ENCODE data around the gene FSHB. TPM values are rescaled to one million over a fixed set of nuclear protein-coding genes. Genes with fewer than 3 reads are reported as not detected.

Gene FSHB
- total and polyA plus RNA-seq, 2 of the 8 experiments (the other 6 are each of a cell fraction or from before 2014, with no cell fraction given) = not detected

- Histone ChIP-seq H3K4ac (replicated peaks; ENCODE audit: insufficient read length, low read depth, low read length) (no peak overlapping the region), H2AFZ (ENCODE audit: low read length) (no peak overlapping the region), H2BK15ac (ENCODE audit: low read length) (no peak overlapping the region), H3K18ac (ENCODE audit: extremely low read depth, low read length) (no peak overlapping the region), H3K56ac (replicated peaks; ENCODE audit: insufficient read length, low read depth, low read length) (no peak overlapping the region), H4K20me1 (replicated peaks in 1 of 2; ENCODE audit: control insufficient read depth in 1 of 2, insufficient read depth in 2 of 2, low read length in 2 of 2) (no peaks in the 10 kb centered on the region), H3K36me3 (ENCODE audit: control insufficient read depth in 2 of 4, insufficient read depth in 4 of 4, low read length in 3 of 4) (no peaks in the 10 kb centered on the region), H3K9ac (replicated peaks in 1 of 4; ENCODE audit: extremely low read depth in 1 of 4, low read depth in 3 of 4, low read length in 3 of 4) (no peak overlapping the region), H3K23ac (ENCODE audit: insufficient read length) (no peak overlapping the region), H4K8ac (ENCODE audit: extremely low read depth, insufficient read depth, low read length) (no peak overlapping the region), H2BK120ac (replicated peaks; ENCODE audit: low read depth, low read length) (no peak overlapping the region), H3K14ac (ENCODE audit: insufficient read length) (no peak overlapping the region), H3K27me3 (replicated peaks in 1 of 4; ENCODE audit: control insufficient read depth in 3 of 4, extremely low read depth in 1 of 4, insufficient read depth in 3 of 4, low read length in 3 of 4) (no peaks in the 10 kb centered on the region), H3K27ac (ENCODE audit: low read depth, low read length) (no peak overlapping the region), H3K23me2 (ENCODE audit: low read depth, low read length) (no peaks in the 10 kb centered on the region), H2BK5ac (ENCODE audit: low read depth, low read length) (no peak overlapping the region), H4K5ac (ENCODE audit: insufficient read length, low read depth, low read length) (no peak overlapping the region), H3K4me1 (replicated peaks in 1 of 4; ENCODE audit: control insufficient read depth in 3 of 4, insufficient read depth in 4 of 4, low read length in 3 of 4) (no peaks in the 10 kb centered on the region), H3K79me2 (ENCODE audit: control insufficient read depth in 1 of 2, insufficient read depth in 2 of 2, low read length in 2 of 2) (no peaks in the 10 kb centered on the region), H2BK12ac (ENCODE audit: low read depth, low read length) (no peak overlapping the region), H2AK5ac (ENCODE audit: low read depth, low read length) (no peak overlapping the region), H3K79me1 (ENCODE audit: low read depth, low read length) (no peaks in the 10 kb centered on the region), H2BK20ac (ENCODE audit: low read length) (no peak overlapping the region), H3K4me3 (ENCODE audit: extremely low read depth in 1 of 4, insufficient read depth in 2 of 4, low read depth in 3 of 4, low read length in 4 of 4) (no peak overlapping the region), H3K4me2 (ENCODE audit: insufficient read depth in 1 of 2, low read depth in 2 of 2, low read length in 2 of 2) (no peak overlapping the region), H3K9me3 (ENCODE audit: insufficient read depth in 2 of 2, low read depth in 1 of 2, low read length in 1 of 2) (no peaks in the 10 kb centered on the region), H4K91ac (replicated peaks; ENCODE audit: insufficient read length, low read length) (no peak overlapping the region)
- POLR2A ChIA-PET (ENCODE audit: partially characterized antibody) = no interaction called here
- DNase-seq (ENCODE audit: low read depth in 1 of 2, low spot score in 2 of 2) (no peak), FAIRE-seq (no peak)
- no peak for TF ChIP-seq ZNF274 (IDR thresholded peaks at IDR 0.05; ENCODE audit: borderline replicate concordance, extremely low read depth, low read length)
- TF ChIP-seq JUN (IDR thresholded peaks at IDR 0.05; ENCODE audit: low read depth, low read length) = no peak
- no peak for TF ChIP-seq JUND (IDR thresholded peaks at IDR 0.05; ENCODE audit: low read length)
- TF ChIP-seq RAD21 (IDR thresholded peaks at IDR 0.05 in 1 of 2, conservative IDR thresholded peaks at IDR 0.05 in 1 of 2; ENCODE audit: low read depth in 2 of 2, low read length in 2 of 2) = no peak
- WGBS, 2 experiments (ENCODE audit: extremely low coverage in 1 of 2, insufficient coverage in 1 of 2, insufficient read length in 1 of 2, insufficient replicate concordance in 2 of 2, low coverage in 1 of 2, low lambda C conversion rate in 2 of 2, missing lambda C conversion rate in 1 of 2) = 88% methylated on average over 1 of the region's 1 CpG; no CpG with 5 or more reads in 1 of the 2 experiments
- CTCF ChIA-PET (ENCODE audit: partially characterized antibody) = no interaction called here
These were observed 30.0 kb downstream of the FSHB start for GRCh38 chr11:30260813-30261212.

All from H1 (cell line).